Fibroblast of skin of left biceps (primary cell): ENCODE results near the gene DNAH11.
A peak's percentile ranks its signal among the peaks of the same experiment; 100 is the strongest.

ENCODE experiments used
- DNase-seq, 2 experiments: peaks; one replicate each; pipeline ENCODE4 v3.0.0-alpha.2; 2013; ENCODE audit warnings: low read depth in 2 of 2

The DNAH11 gene

DNA sequence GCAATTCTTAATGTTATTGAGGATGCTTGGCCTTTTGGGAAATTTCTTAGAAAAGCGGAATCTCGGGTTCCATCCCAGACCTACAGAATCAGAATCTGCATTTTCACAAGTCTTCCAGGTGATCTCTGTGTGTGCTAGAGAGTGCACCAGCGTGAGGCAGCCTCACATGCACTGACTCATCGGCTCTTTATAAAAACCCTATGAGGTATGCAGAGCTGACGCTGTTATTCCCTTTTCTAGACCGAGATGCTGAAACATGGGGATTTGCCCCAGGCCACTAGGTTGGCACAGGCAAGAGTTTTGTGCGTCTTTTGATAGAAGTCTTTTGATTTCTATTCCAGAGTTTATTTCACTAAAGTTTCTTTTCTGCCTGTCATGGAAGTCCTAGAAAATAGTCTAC is 341.7 kb downstream of the DNAH11 start:
- no peak for DNase-seq

DNA sequence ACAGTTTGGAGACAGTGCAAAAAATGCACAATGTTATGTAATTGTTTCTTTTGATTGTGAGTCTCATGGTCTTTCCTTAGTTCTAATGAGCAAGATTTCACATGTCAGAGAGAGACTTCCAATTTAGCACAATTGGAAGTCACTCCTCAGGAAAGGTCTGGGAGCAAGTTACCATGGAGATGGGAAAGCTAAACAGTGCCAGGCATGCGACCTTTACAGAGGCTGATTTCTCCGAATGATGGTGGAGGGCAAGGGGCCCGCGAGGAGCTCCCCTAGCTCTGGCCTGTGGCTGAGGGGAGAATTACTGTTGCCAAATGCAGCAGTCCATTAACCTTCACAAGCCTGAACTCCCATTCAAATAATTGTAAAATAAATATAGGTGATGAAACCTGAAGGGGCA is 343.6 kb downstream of the DNAH11 start:
- DNase-seq, result no peak

DNA sequence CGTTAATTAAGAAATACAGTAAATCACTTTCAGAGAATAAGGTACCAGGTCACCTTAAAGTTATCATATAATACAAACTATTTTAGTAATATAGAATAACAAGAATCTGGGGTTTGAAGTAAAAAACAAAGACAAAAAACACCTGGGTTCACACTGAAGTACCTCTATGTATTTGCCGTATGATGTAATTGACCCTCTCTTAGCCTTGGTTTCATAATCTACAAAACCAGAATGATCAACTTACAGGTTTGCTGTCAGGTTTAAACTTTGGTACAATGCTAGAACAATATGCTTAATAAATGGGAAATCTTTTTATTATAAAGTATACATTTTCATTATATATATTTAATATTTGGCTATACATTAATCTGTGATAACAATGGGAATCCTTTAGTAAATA is 344.5 kb downstream of the DNAH11 start:
- no peak for DNase-seq

DNA sequence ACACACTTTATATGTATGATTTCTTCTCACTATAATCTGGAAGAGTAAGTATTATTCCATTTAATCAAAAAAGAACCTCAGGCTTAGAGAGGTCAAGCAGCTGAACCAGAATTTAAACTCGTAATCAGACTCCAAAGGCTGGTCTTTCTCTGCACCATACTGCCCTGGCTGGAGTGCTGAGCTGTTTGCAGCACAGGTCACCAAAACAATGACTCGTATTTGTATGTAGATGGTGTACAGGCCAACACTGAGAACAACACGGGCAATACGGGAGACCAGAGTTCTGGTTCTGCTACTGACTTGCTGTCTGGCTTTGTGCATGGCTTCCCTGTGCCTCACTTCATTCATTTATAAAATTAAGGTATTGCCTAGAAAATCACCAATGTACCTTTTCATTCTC is 344.9 kb downstream of the DNAH11 start:
- no peak for DNase-seq

DNA sequence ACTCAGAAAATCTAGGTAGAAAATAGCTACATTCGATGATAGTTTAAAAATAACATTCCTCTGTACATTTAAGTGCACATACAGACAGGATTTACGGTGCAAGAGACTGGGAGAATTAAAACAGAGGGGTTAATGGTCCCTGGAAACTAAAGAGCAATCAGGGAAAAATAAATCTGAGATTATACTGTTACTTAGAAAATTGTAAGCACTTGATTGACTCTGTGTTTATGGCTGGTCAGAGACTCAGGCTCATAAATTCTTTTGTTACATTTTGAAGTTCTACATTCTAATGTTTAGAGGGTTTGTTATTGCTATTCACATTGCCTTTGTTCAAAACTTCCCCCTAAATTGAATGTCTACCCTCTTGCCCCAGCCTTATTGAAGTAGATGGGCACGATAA is 348.5 kb downstream of the DNAH11 start:
- DNase-seq, result no peak

DNA sequence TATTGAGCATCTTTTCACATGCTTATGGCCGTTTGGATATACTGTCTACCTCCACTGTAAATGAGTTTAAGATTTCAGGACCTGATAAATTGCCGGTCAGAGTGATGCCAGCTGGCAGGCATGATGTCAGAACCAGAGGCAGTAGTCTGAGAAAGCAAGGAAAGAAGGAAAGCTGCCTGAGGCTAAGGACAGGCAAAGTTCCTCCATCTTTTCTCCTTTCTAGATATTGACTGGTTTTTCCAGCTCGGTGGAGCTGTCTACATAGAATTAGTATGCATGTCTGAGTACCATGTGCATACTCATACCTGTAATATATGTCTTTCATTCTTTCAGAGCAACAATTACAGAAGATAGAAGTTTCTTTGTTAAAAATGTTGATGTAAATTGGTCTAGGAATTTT is 350.6 kb downstream of the DNAH11 start:
- DNase-seq, result no peak

DNA sequence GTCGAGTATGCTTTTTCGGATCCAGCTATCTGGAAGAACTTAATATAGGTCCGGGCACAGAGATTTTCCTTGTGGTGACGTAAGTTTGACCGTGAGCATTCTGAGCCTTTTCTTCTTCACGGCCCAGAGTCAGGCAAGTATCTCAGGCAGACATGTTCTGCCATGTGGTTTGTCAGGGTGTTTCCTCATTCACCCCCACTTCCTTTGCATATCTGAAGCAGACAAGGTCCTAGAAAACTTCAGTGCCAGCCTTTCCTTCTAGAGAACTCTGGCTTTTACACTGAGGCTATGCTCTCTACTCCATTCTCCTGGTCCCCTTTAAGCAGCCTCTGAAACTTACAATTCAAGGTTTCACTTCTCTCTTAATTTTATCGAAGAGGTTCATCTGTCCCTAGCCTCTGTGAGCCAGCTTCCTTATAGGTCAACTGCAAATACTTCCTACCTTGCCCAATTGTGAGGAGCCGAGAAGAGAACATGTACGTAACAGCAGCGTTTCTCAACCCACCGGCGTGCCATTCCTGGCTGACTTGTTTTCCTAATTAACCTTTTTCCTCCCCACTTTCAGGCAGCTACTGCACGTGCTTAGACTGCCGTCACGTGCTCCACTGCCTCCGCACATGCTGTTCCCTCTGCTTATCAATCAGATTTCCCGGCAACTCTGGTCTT is 355.6 kb downstream of the DNAH11 start:
- no peak for DNase-seq

DNA sequence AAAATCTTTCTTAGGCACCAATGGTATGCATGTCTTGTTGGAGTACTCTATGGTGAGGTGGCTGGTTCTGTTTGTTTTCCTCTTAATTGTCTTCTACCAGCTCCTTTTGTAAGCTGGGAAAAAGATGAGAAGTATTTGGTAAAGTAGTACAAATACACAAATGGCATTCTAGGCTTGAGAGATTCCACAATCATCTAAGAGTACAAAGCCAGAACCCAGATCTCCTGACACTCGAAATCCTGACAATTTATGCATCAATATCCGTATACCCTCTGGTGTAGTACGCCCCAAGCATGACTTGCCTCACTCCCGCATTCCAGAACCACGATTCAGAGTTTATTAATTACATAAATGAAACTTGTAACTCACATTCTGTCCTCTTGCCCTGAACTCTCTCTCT is 359.4 kb downstream of the DNAH11 start:
- DNase-seq, result peak in 1 of 2 experiments; percentile 15

DNA sequence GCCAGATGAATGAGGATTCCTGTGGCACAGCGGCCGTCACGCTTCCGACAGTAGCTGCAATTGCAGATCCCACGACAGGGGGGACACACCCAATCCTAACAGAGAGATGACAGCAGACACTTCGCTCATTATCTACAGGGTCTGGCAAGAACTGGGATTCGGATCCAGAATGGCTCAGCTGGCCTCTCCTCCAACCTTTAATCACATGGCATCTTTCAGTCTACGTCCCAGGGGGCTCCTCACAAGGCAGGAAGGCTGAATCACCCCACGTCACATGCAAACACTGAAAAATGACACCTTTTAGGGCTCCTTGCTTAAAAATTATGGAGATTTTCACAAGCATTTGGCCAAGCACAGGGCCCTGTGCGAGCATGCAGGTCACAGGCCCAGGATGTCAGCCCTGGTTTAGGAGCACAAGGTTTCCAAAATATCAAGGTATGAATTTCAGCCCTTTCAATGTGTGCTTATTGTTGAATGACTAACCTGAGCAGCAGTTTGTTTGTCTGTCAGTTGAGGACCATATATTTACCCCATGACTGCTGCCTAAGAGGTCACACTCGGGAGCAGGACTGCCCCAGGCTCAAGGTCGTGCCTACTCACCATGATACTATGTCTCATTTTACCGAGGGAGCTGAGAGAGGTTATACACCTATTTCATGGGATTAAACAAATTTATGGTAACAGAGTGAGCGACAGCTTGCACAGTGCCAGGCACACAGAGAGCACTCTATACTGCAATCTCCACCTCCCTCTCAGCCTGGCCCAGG is 360.4 kb downstream of the DNAH11 start:
- DNase-seq, result no peak

DNA sequence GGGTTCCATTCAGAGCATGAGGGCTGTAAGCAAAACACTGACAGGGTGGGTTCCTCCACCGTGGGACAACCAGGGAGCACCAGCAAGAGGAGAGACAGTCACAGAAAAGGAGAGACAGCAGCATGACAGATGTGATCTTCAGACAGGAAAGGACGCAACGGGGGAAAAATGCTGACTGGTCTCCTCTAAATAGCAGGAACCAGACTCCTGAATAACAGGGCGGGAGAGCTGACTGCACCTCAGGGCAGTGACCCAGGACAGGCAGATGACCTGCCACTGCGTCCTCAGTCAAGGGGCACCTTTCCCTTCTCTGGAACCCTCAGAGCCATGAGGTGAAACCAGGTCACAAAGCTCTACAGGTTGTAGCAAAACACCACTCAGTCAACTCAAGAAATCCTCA is 365.9 kb downstream of the DNAH11 start:
- no peak for DNase-seq

DNA sequence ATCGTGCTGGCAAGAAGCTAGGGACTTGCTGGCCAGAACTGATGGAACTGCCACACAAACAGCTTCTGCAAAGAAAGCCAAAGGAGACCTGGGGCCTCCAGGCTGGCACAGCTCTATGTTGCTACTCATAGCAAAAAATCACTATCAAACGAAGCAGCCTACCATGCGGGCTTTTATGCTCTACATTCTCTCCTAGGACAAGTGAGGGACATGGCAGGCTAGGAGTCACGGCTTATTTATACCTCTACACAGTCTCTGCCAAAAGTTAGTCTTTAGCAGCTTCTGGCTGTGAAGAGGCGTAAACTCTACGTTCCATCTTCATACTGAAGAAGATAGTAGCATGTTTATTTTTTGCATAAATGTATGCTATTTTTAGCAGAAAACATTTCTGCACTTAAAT is 367.4 kb downstream of the DNAH11 start:
- DNase-seq, result no peak

DNA sequence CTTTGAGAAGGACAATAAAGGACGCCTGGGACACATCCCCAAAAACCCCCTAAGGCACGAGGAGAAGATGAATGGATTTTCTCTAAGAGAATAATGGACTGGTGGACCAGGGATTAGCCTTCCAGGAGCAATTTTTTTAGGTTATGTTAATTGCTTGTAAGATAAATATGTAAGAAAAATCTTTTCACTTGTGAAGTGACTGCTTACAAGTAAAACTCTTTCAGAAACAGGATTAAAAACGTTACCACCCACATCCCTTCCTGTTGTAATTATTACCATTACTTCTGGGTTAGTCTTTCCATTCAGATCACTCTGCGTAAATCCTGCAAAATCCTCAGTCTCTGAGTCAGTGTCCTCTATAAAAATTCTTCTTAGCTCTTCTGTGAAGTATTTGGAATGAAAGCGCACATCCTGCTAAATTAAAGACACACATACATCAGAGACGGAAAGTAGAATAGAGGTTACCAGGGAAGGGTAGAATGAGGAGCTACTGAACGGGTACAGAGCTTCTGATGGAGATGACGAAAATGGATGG is 368.6 kb downstream of the DNAH11 start:
- DNase-seq, result peak; percentile 55 to 68

DNA sequence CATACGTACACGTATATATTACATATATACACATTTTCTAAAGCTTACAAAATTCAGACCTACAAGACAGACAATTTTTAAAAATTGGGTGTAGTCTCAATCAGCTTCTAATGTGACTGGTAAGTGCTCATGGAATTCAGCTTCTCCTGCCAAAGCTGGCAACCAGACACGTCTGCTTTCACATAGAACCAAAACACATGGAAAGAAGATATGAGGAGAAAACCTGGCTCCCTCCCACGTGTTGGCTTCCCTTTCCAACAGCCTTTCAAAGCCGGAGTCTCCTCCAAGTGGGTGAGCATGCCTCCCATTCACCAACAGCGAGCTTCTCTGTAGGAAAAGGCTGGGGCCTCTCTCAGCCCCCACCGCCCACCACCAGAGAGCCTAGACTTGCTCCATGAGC is 369.5 kb downstream of the DNAH11 start:
- peak; percentile 60 to 62 for DNase-seq

DNA sequence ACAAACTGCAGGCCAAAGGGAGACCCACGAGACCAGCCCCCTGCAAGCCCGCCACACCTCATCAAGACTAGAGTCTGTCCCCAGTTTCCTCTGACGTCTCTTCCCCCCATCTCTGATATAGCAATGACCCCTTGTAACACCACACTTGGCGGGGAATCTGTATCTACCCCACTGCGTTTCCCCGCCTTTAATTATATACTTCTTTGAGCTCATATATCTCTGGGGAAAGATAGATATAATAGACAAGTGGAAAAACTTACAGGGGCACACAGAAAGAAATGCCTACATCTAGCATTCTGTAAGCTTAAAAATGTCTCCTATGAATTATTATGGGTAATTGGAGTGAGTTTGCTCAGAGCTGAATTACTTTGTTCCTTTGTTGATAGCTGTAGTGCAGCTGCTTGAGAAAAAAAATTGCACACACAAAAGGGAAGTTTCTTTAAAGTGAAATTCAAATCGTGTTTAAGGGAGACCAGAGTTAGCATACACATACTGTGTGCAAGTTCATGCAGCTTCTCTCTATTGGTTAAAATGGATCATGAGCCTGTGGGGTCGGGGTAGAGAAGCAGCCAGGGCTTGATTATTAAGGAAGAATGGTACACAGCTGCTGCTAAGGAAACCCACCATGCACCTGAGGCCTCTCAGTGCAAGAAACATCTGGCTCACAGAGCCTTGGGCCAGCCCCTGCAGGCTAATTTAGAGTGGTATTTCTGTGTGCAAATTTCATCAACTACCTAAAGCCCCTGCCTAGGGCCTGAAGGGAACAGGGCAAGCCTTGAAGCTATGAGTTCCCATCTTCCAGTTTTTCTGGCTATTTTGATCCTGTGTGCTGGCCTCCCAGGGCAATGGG is 370.3 kb downstream of the DNAH11 start:
- DNase-seq, result no peak

DNA sequence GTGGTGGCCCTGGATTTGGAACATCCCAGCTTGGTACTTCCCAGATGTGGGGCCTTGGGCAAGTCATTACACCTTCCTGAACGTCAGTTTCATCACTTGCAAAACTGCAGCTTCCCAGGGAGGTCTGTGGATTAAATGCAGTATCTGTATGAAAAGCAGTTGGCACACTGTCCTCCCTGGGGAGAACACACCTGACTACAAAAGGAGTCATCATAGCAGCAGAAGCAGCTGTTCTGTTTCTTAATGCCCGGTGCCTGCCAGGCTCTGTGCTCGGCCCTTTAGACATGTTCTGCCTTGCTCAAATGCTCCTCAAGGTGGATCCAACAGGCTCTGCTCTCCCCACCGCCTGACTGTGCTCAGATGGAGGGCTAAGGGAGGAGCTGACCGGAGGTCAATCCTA is 371.8 kb downstream of the DNAH11 start:
- DNase-seq, result no peak

DNA sequence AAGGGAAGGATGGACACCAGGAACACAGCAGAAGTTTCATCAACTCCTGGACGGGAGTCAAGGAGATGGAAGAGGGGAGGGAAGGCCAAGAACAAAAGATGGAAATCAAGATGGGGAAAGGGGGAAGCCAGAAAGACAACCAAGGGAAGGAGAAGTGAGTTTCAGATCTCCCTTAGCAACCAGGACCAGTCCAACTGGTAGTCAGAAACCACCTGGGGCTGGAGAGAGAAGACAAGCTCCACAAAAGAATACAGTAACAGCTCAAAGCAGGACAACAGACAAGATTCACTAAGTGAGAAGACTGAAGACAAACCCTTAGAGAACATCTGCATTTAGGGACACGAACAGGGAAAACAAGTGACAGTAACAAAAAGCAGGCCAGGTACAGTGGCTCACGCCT is 372.3 kb downstream of the DNAH11 start:
- DNase-seq, result no peak

DNA sequence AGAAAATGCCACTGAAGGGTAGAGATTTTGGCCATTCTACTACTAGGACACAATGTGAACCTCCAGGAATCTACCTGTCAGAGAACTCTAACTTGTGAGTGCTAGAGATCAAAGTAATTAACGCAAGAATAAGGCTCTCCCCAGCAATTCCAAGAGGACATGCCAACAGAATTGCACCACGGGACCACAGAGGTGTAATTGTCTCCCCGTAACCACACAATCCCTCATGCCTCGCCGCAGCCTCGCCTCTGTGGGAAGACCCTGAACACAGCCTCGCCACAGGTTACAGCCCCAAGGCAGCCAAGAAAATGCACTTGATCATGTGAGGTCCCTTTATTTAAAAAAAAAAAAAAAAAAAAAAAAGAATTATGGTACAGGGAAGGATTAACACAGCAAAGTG is 373.3 kb downstream of the DNAH11 start:
- DNase-seq, result no peak

DNA sequence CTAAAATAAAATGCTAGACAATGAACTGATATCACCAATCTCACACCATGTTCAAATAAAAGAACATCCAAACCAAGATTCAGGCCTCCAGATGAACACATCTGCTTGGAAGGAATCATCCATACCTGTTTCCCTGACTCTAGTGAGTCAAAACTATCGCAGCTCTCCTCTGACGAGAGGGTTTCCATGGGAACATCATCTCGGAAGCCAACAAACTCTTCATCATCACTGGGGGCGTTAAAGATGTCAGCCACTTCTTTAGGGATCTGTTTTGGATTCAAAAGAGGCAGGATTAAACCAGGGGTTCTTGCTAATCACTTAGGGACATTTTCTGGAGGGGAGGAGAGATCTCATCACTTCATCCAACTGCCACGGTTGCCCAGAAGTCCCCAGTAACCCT is 373.8 kb downstream of the DNAH11 start:
- DNase-seq, result no peak

DNA sequence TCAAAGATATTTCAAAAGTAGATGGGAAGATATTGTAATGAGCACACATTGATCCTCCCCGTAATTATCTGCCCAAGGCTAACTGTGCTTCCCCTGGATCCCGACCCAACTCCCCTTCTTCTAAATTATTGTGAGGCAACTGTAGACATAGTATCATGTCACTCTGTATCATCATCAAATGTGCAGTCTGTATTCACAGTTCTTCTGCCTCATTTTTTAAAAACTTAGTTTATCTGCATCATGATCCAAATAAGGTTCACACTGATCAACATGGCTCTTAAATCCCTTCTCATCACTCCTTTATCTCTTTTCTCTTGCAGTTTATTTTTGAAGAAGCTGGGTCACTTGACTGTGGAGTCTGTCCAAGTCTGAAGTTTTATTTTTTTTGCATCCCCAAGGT is 375.4 kb downstream of the DNAH11 start:
- no peak for DNase-seq

DNA sequence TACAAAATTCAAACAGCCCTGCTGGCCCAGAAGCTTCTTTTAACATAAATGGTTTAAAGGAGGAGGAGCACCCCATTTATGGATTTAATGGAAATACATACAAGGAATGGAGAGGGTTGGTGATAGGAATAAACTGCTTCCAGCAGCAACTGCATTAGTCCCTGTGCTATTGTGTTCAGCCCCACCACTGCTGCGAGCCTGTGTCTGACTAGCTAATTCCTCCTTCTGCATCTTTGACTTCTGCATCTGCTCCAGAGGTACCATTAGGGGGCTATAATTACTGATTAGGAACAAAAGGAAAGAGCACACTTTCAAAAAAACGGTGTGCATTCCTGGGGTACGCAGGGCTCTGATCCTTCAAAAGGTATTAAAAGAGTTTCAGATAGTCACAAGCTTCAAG is 378.1 kb downstream of the DNAH11 start:
- no peak for DNase-seq

DNA sequence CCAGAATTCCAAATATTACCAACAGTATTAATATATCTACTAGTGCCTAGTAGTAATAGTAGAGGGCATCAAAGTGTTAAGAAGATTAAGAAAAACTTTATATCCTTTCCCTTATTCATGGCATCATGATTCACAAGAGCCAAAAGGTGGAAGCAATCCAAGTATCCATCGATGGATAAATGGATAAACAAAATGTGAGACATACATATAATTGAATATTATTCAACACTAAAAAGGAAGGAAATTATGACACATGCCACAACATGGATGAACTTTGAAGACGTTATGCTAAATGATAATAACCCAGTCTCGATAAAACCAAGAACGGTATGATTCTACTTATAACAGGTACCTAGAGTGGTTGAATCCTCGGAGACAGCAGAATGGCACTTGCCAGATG is 379.8 kb downstream of the DNAH11 start:
- DNase-seq, result no peak

DNA sequence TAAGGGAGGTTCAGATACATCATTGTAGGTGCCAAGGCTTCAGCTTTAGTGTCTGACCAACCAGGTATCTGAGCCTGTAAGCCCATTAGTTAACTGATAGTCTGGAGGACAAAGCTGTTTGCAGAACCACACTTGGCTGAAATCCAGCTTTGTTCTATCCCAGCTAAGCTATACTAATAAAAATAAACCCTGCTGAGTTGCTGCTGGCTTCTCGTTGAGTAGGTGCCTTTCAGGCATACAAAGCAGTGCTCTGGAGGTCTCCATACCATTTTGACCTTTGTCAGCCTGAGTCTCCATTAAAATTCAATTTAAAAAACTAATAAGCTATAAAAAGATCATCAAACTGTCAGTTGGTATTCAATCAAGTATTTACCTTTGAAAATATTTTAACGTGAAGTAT is 380.8 kb downstream of the DNAH11 start:
- no peak for DNase-seq

DNA sequence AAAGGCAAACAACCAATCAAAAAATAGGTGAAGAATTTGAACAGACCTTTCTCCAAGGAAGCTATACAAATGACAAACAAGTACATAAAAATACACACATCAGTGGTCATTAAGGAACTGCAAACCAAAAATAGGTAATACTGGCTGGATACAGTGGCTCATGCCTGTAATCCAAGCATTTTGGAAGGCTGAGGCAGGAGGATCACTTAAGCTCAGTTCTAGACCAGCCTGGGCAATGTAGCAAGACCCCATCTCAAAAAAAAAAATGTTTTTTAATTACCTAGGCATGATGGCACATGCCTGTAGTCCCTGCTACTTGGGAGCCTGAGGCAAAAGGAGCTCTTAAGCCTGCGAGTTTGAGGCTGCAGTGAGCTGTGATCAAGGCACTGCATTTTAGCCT is 383.6 kb downstream of the DNAH11 start:
- DNase-seq, result no peak
